ENCODE data around the gene TACSTD2. TPM values are rescaled to one million over a fixed set of nuclear protein-coding genes. Genes with fewer than 3 reads are reported as not detected.
A peak's percentile ranks its signal among the peaks of the same experiment; 100 is the strongest.

TACSTD2 gene
- total RNA-seq, 1 experiment from 2014 or later: not detected

DNA sequence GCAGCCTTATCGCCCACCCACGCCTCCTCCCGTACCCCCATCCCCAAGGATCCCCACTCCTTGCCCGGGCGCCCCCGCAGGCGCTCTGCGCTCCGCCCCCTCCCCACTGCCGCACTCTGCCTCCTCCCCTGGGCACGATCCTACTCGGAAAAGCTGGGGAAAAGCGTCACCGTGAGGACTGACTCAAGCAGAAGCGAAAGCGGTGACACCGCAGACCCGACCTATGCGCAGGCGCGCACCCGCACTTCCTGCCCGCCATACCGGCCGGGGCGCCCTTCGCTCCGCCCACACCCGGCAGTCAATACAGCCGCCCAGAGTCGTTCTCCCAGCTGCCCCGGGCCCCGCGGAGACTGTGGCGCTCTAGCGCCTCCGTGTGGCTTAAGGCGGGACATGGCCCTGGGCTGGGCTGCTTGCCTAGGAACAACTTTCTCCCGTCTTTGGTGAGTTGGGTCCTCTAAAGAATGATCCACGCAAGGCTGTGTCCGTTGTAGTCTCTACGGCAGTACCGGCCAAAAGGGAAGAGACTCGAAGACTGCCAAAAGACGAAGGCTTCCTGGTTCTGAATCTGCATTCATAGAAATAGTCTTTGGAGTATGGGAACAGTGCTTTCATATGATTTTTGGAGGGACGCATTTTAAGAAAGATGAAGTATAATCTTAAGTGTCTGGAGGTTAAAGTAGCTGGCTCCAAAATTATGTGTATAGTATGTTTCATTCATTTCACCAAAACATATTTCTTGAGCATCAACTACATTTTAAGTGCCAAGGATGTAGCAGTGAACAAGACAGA is 30.3 kb downstream of the TACSTD2 start, which contains the start of gene OMA1:
Gene OMA1 (minus strand): TSS at position 207 of the 789 bp plus-strand sequence. CDS start 7,432 bp downstream, outside the sequence.
- no peaks in the 10 kb centered on the region for H3K27me3 ChIP-seq (replicated peaks; ENCODE audit: insufficient read depth, low read depth, low read length, poor library complexity)
- H3K36me3 ChIP-seq (ENCODE audit: insufficient read depth, low read length, poor library complexity, severe bottlenecking): no peaks in the 10 kb centered on the region
- ChIA-PET POLR2A (ENCODE audit: low non-redundant PET) (interaction anchor here (0.6 to 0.7 kb wide), 3 partner anchors 481 to 1471 kb away, joined by 7 to 11 read pairs (median 11); no protein-coding TSS in a partner anchor), CTCF (interaction anchor here (0.6 to 1.2 kb wide), 3 partner anchors 31 to 529 kb away, joined by 3 to 12 read pairs (median 5); no protein-coding TSS in a partner anchor)
- BruUV-seq (replicated peaks): TSS peak; percentile 65
- intact Hi-C loops (cut with micrococcal nuclease; ENCODE audit: unreplicated experiment): loop anchor here (1.0 to 10.0 kb wide), 8 partner anchors 102 to 1714 kb away; partner anchors contain the start of gene DAB1
- TF ChIP-seq EZH2 (IDR thresholded peaks at IDR 0.05; ENCODE audit: borderline replicate concordance, low read depth, low read length, poor library complexity, severe bottlenecking): no peak
- TF ChIP-seq, protein P1, sequence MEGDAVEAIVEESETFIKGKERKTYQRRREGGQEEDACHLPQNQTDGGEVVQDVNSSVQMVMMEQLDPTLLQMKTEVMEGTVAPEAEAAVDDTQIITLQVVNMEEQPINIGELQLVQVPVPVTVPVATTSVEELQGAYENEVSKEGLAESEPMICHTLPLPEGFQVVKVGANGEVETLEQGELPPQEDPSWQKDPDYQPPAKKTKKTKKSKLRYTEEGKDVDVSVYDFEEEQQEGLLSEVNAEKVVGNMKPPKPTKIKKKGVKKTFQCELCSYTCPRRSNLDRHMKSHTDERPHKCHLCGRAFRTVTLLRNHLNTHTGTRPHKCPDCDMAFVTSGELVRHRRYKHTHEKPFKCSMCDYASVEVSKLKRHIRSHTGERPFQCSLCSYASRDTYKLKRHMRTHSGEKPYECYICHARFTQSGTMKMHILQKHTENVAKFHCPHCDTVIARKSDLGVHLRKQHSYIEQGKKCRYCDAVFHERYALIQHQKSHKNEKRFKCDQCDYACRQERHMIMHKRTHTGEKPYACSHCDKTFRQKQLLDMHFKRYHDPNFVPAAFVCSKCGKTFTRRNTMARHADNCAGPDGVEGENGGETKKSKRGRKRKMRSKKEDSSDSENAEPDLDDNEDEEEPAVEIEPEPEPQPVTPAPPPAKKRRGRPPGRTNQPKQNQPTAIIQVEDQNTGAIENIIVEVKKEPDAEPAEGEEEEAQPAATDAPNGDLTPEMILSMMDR (conservative IDR thresholded peaks at IDR 0.05; ENCODE audit: low read depth, low read length): peak; percentile 99
- DNase-seq (ENCODE audit: low spot score): peak; percentile 98
- H3K27ac ChIP-seq (ENCODE audit: low read depth, low read length, poor library complexity, severe bottlenecking): peak within 1 kb of the TSS; percentile 96
- no peaks in the 10 kb centered on the region for H3K9me3 ChIP-seq (ENCODE audit: low read depth, low read length, poor library complexity, severe bottlenecking)
- H3K4me1 ChIP-seq (ENCODE audit: insufficient read depth, low read length, poor library complexity, severe bottlenecking): peaks cover 22% of the 10 kb centered on the region
- H3K4me3 ChIP-seq (ENCODE audit: low read depth, low read length, poor library complexity, severe bottlenecking): peak within 1 kb of the TSS; percentile 76

DNA sequence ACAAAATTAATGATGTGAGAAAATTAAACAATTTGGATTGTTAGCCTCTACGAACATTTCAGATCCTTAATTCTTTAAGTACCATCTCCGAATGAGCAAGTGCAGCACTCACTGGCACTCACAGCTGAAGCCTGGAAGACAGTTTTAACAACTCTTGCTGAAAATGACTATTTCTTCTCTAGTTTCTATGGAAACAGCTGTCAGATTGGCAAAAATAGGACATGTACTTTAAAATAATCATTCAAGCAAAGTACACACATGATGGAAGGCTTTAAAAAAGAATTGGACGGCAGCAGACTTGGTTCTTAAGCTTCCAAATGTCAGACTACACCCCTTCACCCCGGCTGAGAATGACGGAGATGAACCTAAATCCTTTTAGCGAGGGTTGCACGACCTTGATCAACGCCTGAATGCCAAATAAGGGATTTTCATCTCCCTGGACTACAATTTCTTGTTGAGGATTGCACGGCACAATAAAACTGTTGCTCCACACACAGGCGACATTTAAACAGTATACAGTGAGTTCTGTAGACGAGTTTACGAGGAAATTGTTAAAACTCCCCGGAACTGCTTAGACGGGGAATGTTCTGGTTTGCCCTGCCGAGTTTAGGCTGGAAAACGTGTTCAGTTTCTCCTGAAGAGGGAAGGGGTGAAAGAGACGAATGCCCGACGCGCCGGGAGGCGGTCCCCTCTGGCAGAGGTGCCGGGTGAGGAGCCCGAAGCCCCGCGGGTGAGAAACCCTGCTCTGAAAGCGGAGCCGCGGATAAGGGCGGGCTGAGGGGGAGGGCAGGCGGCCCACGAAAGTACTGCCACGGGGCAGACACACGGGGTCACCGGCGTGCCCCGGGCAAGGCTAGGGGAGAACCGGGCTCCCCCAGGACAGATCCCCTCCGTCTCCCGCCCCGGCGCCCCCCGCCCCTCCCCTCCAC is 31.2 kb downstream of the TACSTD2 start:
- Histone ChIP-seq H3K36me3 (ENCODE audit: insufficient read depth, low read length, poor library complexity, severe bottlenecking) (no peaks in the 10 kb centered on the region), H3K27ac (ENCODE audit: low read depth, low read length, poor library complexity, severe bottlenecking) (peak overlapping the region; percentile 96), H3K4me3 (ENCODE audit: low read depth, low read length, poor library complexity, severe bottlenecking) (peak overlapping the region; percentile 76), H3K4me1 (ENCODE audit: insufficient read depth, low read length, poor library complexity, severe bottlenecking) (peaks cover 22% of the 10 kb centered on the region), H3K27me3 (replicated peaks; ENCODE audit: insufficient read depth, low read depth, low read length, poor library complexity) (no peaks in the 10 kb centered on the region), H3K9me3 (ENCODE audit: low read depth, low read length, poor library complexity, severe bottlenecking) (no peaks in the 10 kb centered on the region)
- TF ChIP-seq, protein P1 (conservative IDR thresholded peaks at IDR 0.05; ENCODE audit: low read depth, low read length): no peak
- no peak for TF ChIP-seq EZH2 (IDR thresholded peaks at IDR 0.05; ENCODE audit: borderline replicate concordance, low read depth, low read length, poor library complexity, severe bottlenecking)
- intact Hi-C loops (cut with micrococcal nuclease; ENCODE audit: unreplicated experiment): loop anchor here (1.0 to 10.0 kb wide), 8 partner anchors 101 to 1713 kb away; partner anchors contain the start of gene DAB1
- ChIA-PET POLR2A (ENCODE audit: low non-redundant PET) (interaction anchor here (0.6 to 0.7 kb wide), 2 partner anchors 813 to 1157 kb away, joined by 3 to 11 read pairs; no protein-coding TSS in a partner anchor), CTCF (interaction anchor here (0.7 to 1.2 kb wide), 2 partner anchors 30 to 105 kb away, joined by 5 to 12 read pairs; no protein-coding TSS in a partner anchor)
- BruUV-seq (replicated peaks): no TSS peak
- DNase-seq (ENCODE audit: low spot score): peak; percentile 81

DNA sequence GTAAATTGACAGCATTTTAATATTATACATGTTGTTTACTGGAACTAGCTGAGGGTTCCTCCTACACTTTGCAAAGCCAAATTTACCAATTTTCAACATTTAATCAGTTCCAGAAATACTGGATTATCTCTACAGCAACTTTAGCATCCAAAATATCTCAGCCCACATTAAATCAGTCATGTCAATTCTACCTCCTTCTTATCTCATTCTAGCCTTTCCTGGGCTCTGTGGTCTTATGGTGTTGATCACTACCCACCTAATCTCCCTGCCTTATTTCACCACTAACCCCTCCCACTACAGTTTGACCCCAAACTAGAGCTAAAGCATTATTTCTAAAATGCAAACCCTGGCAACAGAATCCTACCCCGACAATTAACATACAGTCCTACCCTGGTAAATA is 33.8 kb downstream of the TACSTD2 start:
- no peaks in the 10 kb centered on the region for H3K36me3 ChIP-seq (ENCODE audit: insufficient read depth, low read length, poor library complexity, severe bottlenecking)
- H3K9me3 ChIP-seq (ENCODE audit: low read depth, low read length, poor library complexity, severe bottlenecking): no peaks in the 10 kb centered on the region
- intact Hi-C loops (cut with micrococcal nuclease; ENCODE audit: unreplicated experiment): loop anchor here (10.0 kb wide), 2 partner anchors 98 to 1118 kb away; partner anchors contain the start of gene DAB1
- ChIA-PET POLR2A (ENCODE audit: low non-redundant PET) (no interaction called here), CTCF (no interaction called here)
- DNase-seq (ENCODE audit: low spot score): no peak
- peaks cover 22% of the 10 kb centered on the region for H3K4me1 ChIP-seq (ENCODE audit: insufficient read depth, low read length, poor library complexity, severe bottlenecking)
- no peaks in the 10 kb centered on the region for H3K27me3 ChIP-seq (replicated peaks; ENCODE audit: insufficient read depth, low read depth, low read length, poor library complexity)
- H3K27ac ChIP-seq (ENCODE audit: low read depth, low read length, poor library complexity, severe bottlenecking): no peak overlapping the region
- no peak for TF ChIP-seq EZH2 (IDR thresholded peaks at IDR 0.05; ENCODE audit: borderline replicate concordance, low read depth, low read length, poor library complexity, severe bottlenecking)
- TF ChIP-seq, protein P1 (conservative IDR thresholded peaks at IDR 0.05; ENCODE audit: low read depth, low read length): no peak
- BruUV-seq (replicated peaks): no TSS peak
- no peak overlapping the region for H3K4me3 ChIP-seq (ENCODE audit: low read depth, low read length, poor library complexity, severe bottlenecking)
